Gastrocnemius medialis (tissue), 4 donors: Measurements from ENCODE around the gene DYNLT2. TPM values are rescaled to one million over a fixed set of nuclear protein-coding genes. Genes with fewer than 3 reads are reported as not detected.
A peak's percentile ranks its signal among the peaks of the same experiment; 100 is the strongest.

Source experiments
- ATAC-seq, 2 donors: fragments of 150-250 bp; one replicate each; pipeline ENCODE4 v1.9.1; 2016
- DNase-seq, 2 donors: peaks; one replicate each; pipeline ENCODE4 v3.0.0-alpha.2; 2019
- H3K27ac ChIP-seq, 4 donors: fragments of 200-600 bp; sonication (generic); 1 replicate in 1 of 4; 2 replicates in 3 of 4; pipeline ENCODE4 v1.5.1; 2016 to 2018; ENCODE audit warnings: mild to moderate bottlenecking in 2 of 4, moderate library complexity in 1 of 4
- H3K27me3 ChIP-seq, 3 donors: fragments of 200-600 bp; sonication (generic) in 2 of 3; 1 replicate in 1 of 3; 2 replicates in 2 of 3; pipeline versions ENCODE4 v1.5.1 to v1.6.0; 2016 to 2019; ENCODE audit warnings: mild to moderate bottlenecking in 1 of 3, moderate library complexity in 1 of 3
- H3K36me3 ChIP-seq, 2 donors: fragments of 200-600 bp; sonication (generic) in 1 of 2; one replicate each; pipeline ENCODE4 v1.5.1; 2017 to 2018
- H3K4me1 ChIP-seq, 2 donors: fragments of 200-600 bp; sonication (generic) in 1 of 2; one replicate each; pipeline ENCODE4 v1.5.1; 2016 to 2017; ENCODE audit warnings: mild to moderate bottlenecking in 2 of 2
- H3K4me3 ChIP-seq, 4 donors: fragments of 200-600 bp; sonication (generic) in 3 of 4; 1 replicate in 1 of 4; 2 replicates in 3 of 4; pipeline ENCODE4 v1.5.1; 2016 to 2019; ENCODE audit warnings: mild to moderate bottlenecking in 2 of 4
- H3K9me3 ChIP-seq, 3 donors: fragments of 200-600 bp; sonication (generic) in 2 of 3; 1 replicate in 1 of 3; 2 replicates in 2 of 3; pipeline ENCODE4 v1.5.1; 2016 to 2019
- CTCF ChIP-seq, 5 experiments: fragments of 450-650 bp in 3 of 5; fragments of 200-600 bp in 2 of 5; sonication (generic) in 2 of 5; IDR thresholded peaks in 4 of 5; conservative IDR thresholded peaks in 1 of 5; 1 replicate in 4 of 5; 2 replicates in 1 of 5; pipeline ENCODE4 v1.5.1; 2016 to 2019; ENCODE audit warnings: antibody characterized with exemption in 5 of 5, mild to moderate bottlenecking in 3 of 5, moderate library complexity in 3 of 5
- POLR2A ChIP-seq, 2 donors: fragments of 450-650 bp; IDR thresholded peaks; one replicate each; pipeline ENCODE4 v1.6.1; 2017; ENCODE audit warnings: antibody characterized with exemption in 2 of 2, mild to moderate bottlenecking in 2 of 2, moderate library complexity in 2 of 2
- in situ Hi-C, 4 donors: fragments of 200-750 bp; cut with MboI; loops; one replicate each; pipeline versions ENCODE4 v1.15.0 to v1.8.0; 2017; ENCODE audit warnings: low sequenced_read_pairs in 4 of 4
- intact Hi-C: fragments of 100-400 bp; cut with DNase I; formaldehyde crosslinking; loops from one replicate; pipeline ENCODE4 v1.15.1; 2023; ENCODE audit warnings: low total_unique reads
- total RNA-seq, 4 donors: library from RNA; depleted of rRNA; stranded (reverse); fragments of >200 nt; gene quantifications; one replicate each; pipeline versions ENCODE4 v1.1.0 to v1.2.3, GENCODE V29; 2016

The DYNLT2 gene
- total RNA-seq, 4 donors from 2014 or later, result 0.23 to 1.1 (median 0.46) TPM

- ATAC-seq (no peak), DNase-seq (no peak)
- Histone ChIP-seq H3K36me3 (peaks cover 0 to 11% of the 10 kb centered on the region in 2 donors), H3K27ac (peak overlapping the region; percentile 87 to 97 (median 95)), H3K4me3 (peak overlapping the region; percentile 88 to 93 (median 90)), H3K4me1 (peaks cover 33 to 51% of the 10 kb centered on the region in 2 donors), H3K27me3 (no peaks in the 10 kb centered on the region), H3K9me3 (no peaks in the 10 kb centered on the region)
- intact Hi-C loops, result loop anchor here (1.0 kb wide), 2 partner anchors 20 to 48 kb away; partner anchors contain the start of genes DYNLT2 and ERMARD
- TF ChIP-seq POLR2A (IDR thresholded peaks at IDR 0.05) (no peak), CTCF (IDR thresholded peaks at IDR 0.05 in 4 of 5, conservative IDR thresholded peaks at IDR 0.05 in 1 of 5) (no peak)
- in situ Hi-C loops, result no loop called here
Measured at GRCh38 chr6:169702840-169703246, 48.5 kb downstream of the DYNLT2 start.

- in situ Hi-C loops (no loop called here), intact Hi-C loops (loop anchor here (1.0 kb wide), 2 partner anchors 21 to 49 kb away; partner anchors contain the start of genes DYNLT2 and ERMARD)
- TF ChIP-seq CTCF (IDR thresholded peaks at IDR 0.05 in 4 of 5, conservative IDR thresholded peaks at IDR 0.05 in 1 of 5), result no peak
- TF ChIP-seq POLR2A (IDR thresholded peaks at IDR 0.05), result peak; percentile 92 to 94
- H3K36me3 ChIP-seq, result peaks cover 0 to 6% of the 10 kb centered on the region in 2 donors
- DNase-seq, result peak; percentile 88 to 92
- no peaks in the 10 kb centered on the region for H3K9me3 ChIP-seq
- H3K27me3 ChIP-seq, result no peaks in the 10 kb centered on the region
- peak within 1 kb of the TSS; percentile 88 to 93 (median 90) for H3K4me3 ChIP-seq
- H3K4me1 ChIP-seq, result peaks cover 36 to 51% of the 10 kb centered on the region in 2 donors
- ATAC-seq, result peak; percentile 92 to 95
- H3K27ac ChIP-seq, result peak within 1 kb of the TSS; percentile 87 to 97 (median 95)
Measured at GRCh38 chr6:169701954-169702839, 49.2 kb downstream of the DYNLT2 start, which contains the start of the genes C6orf120 and WDR27. Gene C6orf120 (plus strand): TSS chr6:169702126. CDS start chr6:169702460, 334 bp downstream. Gene WDR27 (minus strand): TSS chr6:169702029. CDS start chr6:169689005, 13,024 bp downstream.

- no peak for DNase-seq
- Histone ChIP-seq H3K27me3 (no peaks in the 10 kb centered on the region), H3K9me3 (no peaks in the 10 kb centered on the region), H3K27ac (peak overlapping the region; percentile 87 to 97 (median 95)), H3K36me3 (peaks cover 0 to 6% of the 10 kb centered on the region in 2 donors), H3K4me1 (peaks cover 36 to 51% of the 10 kb centered on the region in 2 donors), H3K4me3 (peak overlapping the region; percentile 88 to 93 (median 90))
- TF ChIP-seq CTCF (IDR thresholded peaks at IDR 0.05 in 4 of 5, conservative IDR thresholded peaks at IDR 0.05 in 1 of 5) (no peak), POLR2A (IDR thresholded peaks at IDR 0.05) (no peak)
- in situ Hi-C loops, result no loop called here
- peak; percentile 17 to 37 for ATAC-seq
- intact Hi-C loops, result no loop called here
Measured at GRCh38 chr6:169701311-169701953, 49.9 kb downstream of the DYNLT2 start.

- no peaks in the 10 kb centered on the region for H3K27me3 ChIP-seq
- H3K4me3 ChIP-seq, result no peak overlapping the region
- H3K9me3 ChIP-seq, result no peaks in the 10 kb centered on the region
- no peak overlapping the region for H3K27ac ChIP-seq
- TF ChIP-seq CTCF (IDR thresholded peaks at IDR 0.05 in 4 of 5, conservative IDR thresholded peaks at IDR 0.05 in 1 of 5), result no peak
- no peak for TF ChIP-seq POLR2A (IDR thresholded peaks at IDR 0.05)
- DNase-seq (no peak), ATAC-seq (no peak)
- peaks cover 35 to 42% of the 10 kb centered on the region in 2 donors for H3K4me1 ChIP-seq
- in situ Hi-C loops (no loop called here), intact Hi-C loops (no loop called here)
- H3K36me3 ChIP-seq, result peaks cover 0 to 6% of the 10 kb centered on the region in 2 donors
Measured at GRCh38 chr6:169700296-169700695, 51.1 kb downstream of the DYNLT2 start.
